ENCODE measurements around the gene CALD1.

DNA sequence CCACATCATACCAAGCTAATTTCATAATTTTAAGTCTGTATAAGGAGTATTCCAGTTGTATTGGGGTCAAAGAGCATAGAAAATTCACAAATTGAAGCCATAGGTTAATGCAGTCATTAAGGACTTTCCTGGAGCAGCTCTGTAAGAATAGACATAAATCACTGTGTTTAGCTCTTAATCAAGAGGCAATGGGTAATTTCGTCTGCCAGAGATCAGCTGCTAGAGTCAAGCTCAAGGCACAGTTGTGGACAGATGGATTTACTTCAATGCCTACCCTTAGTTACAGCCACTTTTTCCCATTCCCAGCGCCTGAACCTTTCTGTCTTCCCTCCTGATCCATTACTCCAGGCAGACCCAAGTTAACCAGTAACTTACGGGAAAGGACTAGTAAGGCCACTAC lies 166.3 kb downstream of the CALD1 start:
- TF ChIP-seq, protein P1, sequence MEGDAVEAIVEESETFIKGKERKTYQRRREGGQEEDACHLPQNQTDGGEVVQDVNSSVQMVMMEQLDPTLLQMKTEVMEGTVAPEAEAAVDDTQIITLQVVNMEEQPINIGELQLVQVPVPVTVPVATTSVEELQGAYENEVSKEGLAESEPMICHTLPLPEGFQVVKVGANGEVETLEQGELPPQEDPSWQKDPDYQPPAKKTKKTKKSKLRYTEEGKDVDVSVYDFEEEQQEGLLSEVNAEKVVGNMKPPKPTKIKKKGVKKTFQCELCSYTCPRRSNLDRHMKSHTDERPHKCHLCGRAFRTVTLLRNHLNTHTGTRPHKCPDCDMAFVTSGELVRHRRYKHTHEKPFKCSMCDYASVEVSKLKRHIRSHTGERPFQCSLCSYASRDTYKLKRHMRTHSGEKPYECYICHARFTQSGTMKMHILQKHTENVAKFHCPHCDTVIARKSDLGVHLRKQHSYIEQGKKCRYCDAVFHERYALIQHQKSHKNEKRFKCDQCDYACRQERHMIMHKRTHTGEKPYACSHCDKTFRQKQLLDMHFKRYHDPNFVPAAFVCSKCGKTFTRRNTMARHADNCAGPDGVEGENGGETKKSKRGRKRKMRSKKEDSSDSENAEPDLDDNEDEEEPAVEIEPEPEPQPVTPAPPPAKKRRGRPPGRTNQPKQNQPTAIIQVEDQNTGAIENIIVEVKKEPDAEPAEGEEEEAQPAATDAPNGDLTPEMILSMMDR (IDR thresholded peaks at IDR 0.05; ENCODE audit: insufficient read depth, low read length, poor library complexity, severe bottlenecking), result no peak
- TF ChIP-seq EZH2phosphoT487 (conservative IDR thresholded peaks at IDR 0.05; ENCODE audit: low read length), result no peak

All from SU-DHL-6 (cell line).